ENCODE measurements around the gene H2BK1.
A peak's percentile ranks its signal among the peaks of the same experiment; 100 is the strongest.

The H2BK1 gene

DNA sequence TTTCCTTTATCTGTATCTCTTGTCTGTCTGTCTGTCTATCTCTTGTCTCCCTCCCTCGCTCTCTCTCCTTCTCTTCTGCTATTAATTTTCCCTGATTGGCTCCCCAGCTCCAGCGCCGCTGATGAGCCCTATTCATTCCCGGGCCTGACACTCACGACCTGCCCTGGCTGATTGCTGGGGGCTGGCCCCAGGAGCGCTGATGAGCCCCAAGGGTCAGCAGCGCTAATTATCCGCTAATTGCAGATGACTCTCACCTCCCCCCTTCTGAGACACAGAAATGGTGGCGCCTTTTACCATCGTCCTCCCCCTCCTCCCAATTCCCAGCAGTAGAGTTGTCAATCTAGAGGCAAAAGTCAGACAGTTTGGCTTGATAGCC lies 41.5 kb downstream of the H2BK1 start:
- H3K4me3 ChIP-seq = no peak overlapping the region
- no peaks in the 10 kb centered on the region for H3K9me3 ChIP-seq
- peaks cover 0 to 80% of the 10 kb centered on the region in 2 donors for H3K27me3 ChIP-seq
- intact Hi-C loops (cut with DNase I; ENCODE audit: low total_unique reads) = no loop called here
- no peak overlapping the region for H3K27ac ChIP-seq
- no peaks in the 10 kb centered on the region for H3K36me3 ChIP-seq
- no peak for DNase-seq
- H3K4me1 ChIP-seq = peaks cover 0 to 19% (median 18%) of the 10 kb centered on the region in 4 donors
- TF ChIP-seq, protein P1, sequence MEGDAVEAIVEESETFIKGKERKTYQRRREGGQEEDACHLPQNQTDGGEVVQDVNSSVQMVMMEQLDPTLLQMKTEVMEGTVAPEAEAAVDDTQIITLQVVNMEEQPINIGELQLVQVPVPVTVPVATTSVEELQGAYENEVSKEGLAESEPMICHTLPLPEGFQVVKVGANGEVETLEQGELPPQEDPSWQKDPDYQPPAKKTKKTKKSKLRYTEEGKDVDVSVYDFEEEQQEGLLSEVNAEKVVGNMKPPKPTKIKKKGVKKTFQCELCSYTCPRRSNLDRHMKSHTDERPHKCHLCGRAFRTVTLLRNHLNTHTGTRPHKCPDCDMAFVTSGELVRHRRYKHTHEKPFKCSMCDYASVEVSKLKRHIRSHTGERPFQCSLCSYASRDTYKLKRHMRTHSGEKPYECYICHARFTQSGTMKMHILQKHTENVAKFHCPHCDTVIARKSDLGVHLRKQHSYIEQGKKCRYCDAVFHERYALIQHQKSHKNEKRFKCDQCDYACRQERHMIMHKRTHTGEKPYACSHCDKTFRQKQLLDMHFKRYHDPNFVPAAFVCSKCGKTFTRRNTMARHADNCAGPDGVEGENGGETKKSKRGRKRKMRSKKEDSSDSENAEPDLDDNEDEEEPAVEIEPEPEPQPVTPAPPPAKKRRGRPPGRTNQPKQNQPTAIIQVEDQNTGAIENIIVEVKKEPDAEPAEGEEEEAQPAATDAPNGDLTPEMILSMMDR (IDR thresholded peaks at IDR 0.05) = no peak

DNA sequence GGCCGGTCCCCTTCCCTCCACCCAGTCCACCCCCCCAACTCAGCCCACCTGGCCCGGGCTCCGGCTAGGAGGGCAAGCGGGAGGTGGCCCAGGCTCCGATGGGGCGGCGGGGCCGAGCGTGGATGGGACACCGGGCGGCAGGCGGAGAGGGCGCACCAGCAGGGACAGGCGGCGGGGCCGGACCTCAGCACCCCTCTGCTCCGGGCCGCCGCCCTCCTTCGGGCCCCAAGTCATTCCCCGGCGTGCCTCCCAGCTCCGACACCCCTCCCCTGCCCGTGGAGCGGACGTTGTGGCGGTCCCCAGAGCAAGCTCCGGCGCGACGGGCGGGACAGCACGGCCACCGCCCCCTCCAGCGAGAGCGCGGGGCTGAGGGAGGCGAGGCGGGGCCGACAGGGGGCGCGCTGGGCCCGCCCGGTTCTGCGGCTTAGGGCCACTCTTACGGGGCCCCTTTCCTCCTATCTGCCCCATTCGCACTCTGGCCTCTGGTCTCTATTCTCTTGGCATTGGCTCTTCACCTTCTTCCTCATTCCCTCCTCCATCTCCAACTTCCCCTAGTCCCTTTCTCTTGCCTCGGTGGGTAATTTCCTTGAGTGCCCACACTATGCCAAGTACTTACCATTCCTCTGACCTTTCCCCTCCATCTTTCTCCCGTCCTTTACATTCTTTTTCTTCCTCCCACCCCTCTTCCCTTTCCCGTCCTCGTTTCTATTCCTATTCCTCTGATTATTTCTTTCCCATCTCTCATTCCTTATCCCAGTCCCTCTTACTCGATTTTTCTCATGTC lies 42.1 kb downstream of the H2BK1 start:
- peaks cover 0 to 78% of the 10 kb centered on the region in 2 donors for H3K27me3 ChIP-seq
- intact Hi-C loops (cut with DNase I; ENCODE audit: low total_unique reads) = no loop called here
- no peak for DNase-seq
- H3K4me3 ChIP-seq = peak overlapping the region; percentile 31 to 44
- no peaks in the 10 kb centered on the region for H3K9me3 ChIP-seq
- H3K27ac ChIP-seq = no peak overlapping the region
- peaks cover 0 to 19% (median 18%) of the 10 kb centered on the region in 4 donors for H3K4me1 ChIP-seq
- no peaks in the 10 kb centered on the region for H3K36me3 ChIP-seq
- TF ChIP-seq, protein P1 (IDR thresholded peaks at IDR 0.05) = peak in 1 of 2 experiments; percentile 44

DNA sequence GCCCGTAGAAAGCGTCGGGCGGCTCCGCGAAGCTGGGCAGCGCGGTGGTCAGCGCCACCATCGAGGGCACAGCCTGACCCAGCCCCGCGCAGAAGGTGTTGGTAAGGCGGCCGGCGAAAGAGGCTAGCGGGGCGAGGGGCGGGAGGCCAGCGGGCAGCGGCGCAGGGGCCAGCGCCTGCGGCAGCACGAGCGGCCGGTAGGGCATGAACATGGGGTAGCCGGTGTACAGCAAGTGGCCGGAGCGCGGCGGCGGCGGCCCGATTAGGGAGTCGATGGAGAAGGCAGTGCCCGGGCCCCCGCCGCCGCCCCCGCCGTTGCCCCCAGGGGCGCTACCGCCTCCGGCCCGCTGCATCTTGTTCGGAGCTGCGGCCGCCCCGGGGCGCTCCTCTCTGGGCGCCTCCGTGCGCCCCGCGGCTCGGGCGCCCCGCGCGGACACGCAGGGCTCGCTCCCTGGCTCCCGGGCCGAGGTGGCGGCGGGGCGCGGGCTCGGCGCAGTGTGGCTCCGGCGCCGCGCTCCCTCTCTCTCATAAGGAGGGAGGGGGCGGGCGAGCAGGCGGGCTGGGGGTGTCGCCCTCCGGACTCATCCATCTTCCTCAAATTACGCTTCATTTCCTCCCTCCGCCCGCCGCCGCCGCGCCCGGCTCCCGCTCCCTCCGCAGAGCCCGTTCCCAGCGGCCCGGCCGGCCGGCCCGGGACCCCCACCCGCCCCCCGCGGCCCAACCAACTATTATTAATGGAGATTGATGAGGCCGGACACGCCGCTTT lies 42.9 kb downstream of the H2BK1 start, which contains the start of gene GBX1:
TSS of gene GBX1 (minus strand) at position 498 of the 765 bp plus-strand sequence. CDS start at position 352, 146 bp downstream.
- H3K27ac ChIP-seq = no peak within 1 kb of the TSS
- peak within 1 kb of the TSS; percentile 31 to 44 for H3K4me3 ChIP-seq
- TF ChIP-seq, protein P1 (IDR thresholded peaks at IDR 0.05) = no peak
- intact Hi-C loops (cut with DNase I; ENCODE audit: low total_unique reads) = no loop called here
- H3K27me3 ChIP-seq = peaks cover 0 to 78% of the 10 kb centered on the region in 2 donors
- H3K36me3 ChIP-seq = no peaks in the 10 kb centered on the region
- no peak for DNase-seq
- H3K9me3 ChIP-seq = no peaks in the 10 kb centered on the region
- H3K4me1 ChIP-seq = peaks cover 0 to 19% (median 18%) of the 10 kb centered on the region in 4 donors

DNA sequence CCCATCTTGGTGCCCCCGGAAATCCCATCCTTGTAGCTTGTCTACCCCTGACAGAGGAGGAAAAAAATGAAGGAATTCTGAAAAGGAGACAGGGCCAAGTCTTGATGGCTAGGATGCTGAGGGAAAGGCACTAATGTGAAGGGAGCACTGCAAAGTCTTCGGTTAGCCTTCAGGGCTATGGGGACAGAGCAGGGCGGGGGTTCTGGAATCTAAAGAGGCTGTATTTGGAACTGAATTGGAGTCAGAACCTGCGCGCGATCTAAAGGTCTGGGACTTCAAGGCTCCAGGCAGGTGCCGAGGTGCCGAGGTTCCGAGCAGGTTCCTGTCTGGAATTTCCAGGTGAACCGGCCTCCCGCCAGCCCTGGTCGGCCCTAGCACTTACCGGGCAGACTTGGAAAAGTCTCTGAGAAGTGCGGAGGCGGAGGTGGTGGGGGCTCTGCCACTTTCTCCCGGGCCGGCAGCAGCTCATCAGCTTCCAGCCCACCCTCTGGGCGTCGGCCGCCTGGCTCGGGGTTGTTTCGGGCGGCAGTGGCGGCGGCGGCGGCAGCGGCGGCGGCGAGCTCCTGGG lies 43.6 kb downstream of the H2BK1 start:
- DNase-seq = no peak
- Histone ChIP-seq H3K9me3 (no peaks in the 10 kb centered on the region), H3K27me3 (peaks cover 0 to 80% of the 10 kb centered on the region in 2 donors), H3K4me1 (peaks cover 0 to 19% (median 18%) of the 10 kb centered on the region in 4 donors), H3K4me3 (peak overlapping the region; percentile 31 to 44), H3K36me3 (no peaks in the 10 kb centered on the region), H3K27ac (no peak overlapping the region)
- intact Hi-C loops (cut with DNase I; ENCODE audit: low total_unique reads) = no loop called here
- TF ChIP-seq, protein P1 (IDR thresholded peaks at IDR 0.05) = no peak

DNA sequence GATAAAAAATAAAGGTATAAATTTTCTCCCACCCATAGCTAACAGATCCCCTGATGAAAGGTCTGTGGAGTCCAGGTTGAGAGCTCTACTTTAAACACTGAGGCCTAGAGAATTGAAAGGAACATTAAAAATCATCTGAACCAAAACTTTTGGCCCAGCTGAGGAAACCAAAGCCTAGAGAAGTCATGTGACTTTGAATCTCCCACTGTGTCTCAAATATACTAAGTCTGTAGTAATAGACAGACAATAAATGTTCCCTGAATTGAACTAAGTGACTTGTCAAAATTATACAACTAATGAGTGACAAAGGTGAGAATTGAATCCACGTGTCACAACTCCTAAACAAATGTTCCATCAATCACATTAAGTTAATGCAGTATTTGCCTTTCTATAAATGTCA lies 48.5 kb downstream of the H2BK1 start:
- peaks cover 0 to 41% of the 10 kb centered on the region in 2 donors for H3K27me3 ChIP-seq
- no peak overlapping the region for H3K27ac ChIP-seq
- H3K36me3 ChIP-seq = no peaks in the 10 kb centered on the region
- H3K4me3 ChIP-seq = no peak overlapping the region
- no peaks in the 10 kb centered on the region for H3K9me3 ChIP-seq
- TF ChIP-seq, protein P1 (IDR thresholded peaks at IDR 0.05) = no peak
- DNase-seq = no peak
- H3K4me1 ChIP-seq = peaks cover 0 to 3% (median 3%) of the 10 kb centered on the region in 4 donors
- intact Hi-C loops (cut with DNase I; ENCODE audit: low total_unique reads) = no loop called here
